ENCODE measurements around the gene LIN7B. TPM values are rescaled to one million over a fixed set of nuclear protein-coding genes. Genes with fewer than 3 reads are reported as not detected.
A peak's percentile ranks its signal among the peaks of the same experiment; 100 is the strongest.

The LIN7B gene
- total and polyA plus RNA-seq, 9 of the 15 experiments (the other 6 are each of a cell fraction or from before 2014, with no cell fraction given) = 0.89 to 15.7 (median 4.0) TPM

DNA sequence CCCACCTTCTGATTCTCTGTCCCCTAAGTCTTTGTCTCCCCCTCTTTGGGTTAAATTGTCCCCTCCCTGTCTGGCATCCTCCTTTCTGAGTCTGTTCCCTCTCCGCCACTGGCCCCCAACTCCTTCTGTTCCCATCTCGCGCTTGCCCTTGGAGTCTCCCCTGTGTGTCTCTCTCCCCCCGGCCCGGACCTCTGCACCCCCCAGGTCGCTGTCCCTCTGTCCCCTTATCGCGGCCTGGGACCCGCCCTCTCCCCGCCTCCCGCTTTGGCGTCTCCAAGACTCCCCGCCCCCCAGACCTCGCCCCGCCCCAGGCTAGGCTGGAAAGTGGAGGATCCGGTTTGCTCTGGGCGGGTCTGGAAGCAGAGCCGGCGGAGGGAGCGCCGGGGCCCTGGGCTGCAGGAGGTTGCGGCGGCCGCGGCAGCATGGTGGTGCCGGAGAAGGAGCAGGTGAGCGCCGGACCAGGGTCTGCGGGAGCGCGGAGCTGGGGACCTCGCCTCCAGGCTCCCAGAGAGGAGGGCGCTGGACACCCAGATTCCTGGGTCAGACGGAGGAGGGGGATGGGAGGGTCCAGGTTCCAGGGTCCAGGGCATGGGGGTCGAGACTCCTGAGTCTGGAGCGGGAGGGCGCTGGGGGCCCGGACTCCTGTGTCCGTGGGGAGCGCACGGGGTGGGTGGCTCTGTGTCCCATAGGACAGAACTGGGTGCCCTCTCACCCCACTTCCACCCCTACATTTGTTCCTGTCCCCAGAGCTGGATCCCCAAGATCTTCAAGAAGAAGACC is 43.5 kb downstream of the LIN7B start, which contains the start of gene TRPM4 (continued):
- no peak for TF ChIP-seq ZNF407 (IDR thresholded peaks at IDR 0.05; ENCODE audit: low read depth)
- peak; percentile 54; the same call in 1 of the 2 replicates for TF ChIP-seq PML (IDR thresholded peaks at IDR 0.05; ENCODE audit: low read length)
- peak; percentile 83 for TF ChIP-seq DPF2 (IDR thresholded peaks at IDR 0.05)
- no peak for TF ChIP-seq ZNF324 (CRISPR knock-in tag; IDR thresholded peaks at IDR 0.05)
- TF ChIP-seq, protein P1, sequence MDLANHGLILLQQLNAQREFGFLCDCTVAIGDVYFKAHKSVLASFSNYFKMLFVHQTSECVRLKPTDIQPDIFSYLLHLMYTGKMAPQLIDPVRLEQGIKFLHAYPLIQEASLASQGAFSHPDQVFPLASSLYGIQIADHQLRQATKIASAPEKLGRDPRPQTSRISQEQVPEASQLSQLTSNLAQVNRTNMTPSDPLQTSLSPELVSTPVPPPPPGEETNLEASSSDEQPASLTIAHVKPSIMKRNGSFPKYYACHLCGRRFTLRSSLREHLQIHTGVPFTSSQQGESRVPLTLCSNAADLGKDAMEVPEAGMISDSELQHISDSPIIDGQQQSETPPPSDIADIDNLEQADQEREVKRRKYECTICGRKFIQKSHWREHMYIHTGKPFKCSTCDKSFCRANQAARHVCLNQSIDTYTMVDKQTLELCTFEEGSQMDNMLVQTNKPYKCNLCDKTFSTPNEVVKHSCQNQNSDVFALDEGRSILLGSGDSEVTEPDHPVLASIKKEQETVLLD (IDR thresholded peaks at IDR 0.05) = 0 out of 2 replicates have a peak, but pooled peaks have one; percentile 27
- TF ChIP-seq HDGF (IDR thresholded peaks at IDR 0.05) = 0 out of 2 replicates have a peak, but pooled peaks have one; percentile 26
- no peak for TF ChIP-seq BHLHE40 (IDR thresholded peaks at IDR 0.05; ENCODE audit: low read length)
- peak; percentile 31; the same call in 1 of the 2 replicates for TF ChIP-seq PHB (CRISPR knock-in tag; IDR thresholded peaks at IDR 0.05)
- 0 out of 2 replicates have a peak, but pooled peaks have one; percentile 23 for TF ChIP-seq HMGXB4 (CRISPR knock-in tag; IDR thresholded peaks at IDR 0.05)
- TF ChIP-seq ZNF766 (CRISPR knock-in tag; conservative IDR thresholded peaks at IDR 0.05) = no peak
- no peak for TF ChIP-seq ZFPM2 (CRISPR knock-in tag; IDR thresholded peaks at IDR 0.05)
- TF ChIP-seq ILK (tag; IDR thresholded peaks at IDR 0.05; ENCODE audit: borderline replicate concordance, low read depth) = no peak
- no peak for TF ChIP-seq ZBTB12 (CRISPR knock-in tag; IDR thresholded peaks at IDR 0.05)
- no peak for TF ChIP-seq PURB (CRISPR knock-in tag; IDR thresholded peaks at IDR 0.05; ENCODE audit: low read depth)
- no peak for TF ChIP-seq ZNF764 (CRISPR knock-in tag; IDR thresholded peaks at IDR 0.05; ENCODE audit: low read depth)
- TF ChIP-seq TCFL5 (CRISPR knock-in tag; conservative IDR thresholded peaks at IDR 0.05) = no peak
